ENCODE data around the gene ZNF740.

Gene ZNF740

GRCh38 chr12:53232646-53233461, 52.3 kb downstream of the ZNF740 start:
- no peak for TF ChIP-seq CTCF (IDR thresholded peaks at IDR 0.05)

DNA sequence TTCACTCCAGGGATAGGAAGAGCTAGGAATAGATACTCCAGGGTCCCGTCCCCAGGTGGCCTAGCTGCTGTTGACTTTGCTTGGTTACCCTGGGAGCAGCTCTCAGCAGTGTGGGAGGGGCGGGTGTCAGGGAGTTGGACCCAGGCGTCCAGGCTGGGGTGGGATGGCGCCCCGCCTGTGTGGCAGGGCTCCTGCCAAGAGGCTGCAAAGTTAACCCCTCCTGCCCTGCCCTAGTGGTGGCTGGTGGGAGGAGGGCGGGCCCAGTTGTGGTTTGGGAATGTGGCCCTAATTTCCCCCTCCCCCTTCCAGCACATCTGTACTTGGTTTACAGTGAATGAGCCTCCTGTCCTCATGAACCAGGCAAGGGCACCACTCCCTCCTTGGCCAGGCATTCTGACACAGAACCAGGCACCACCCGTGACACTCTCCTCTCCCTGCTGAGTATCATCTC, 53.2 kb downstream of the ZNF740 start:
- H3K4me1 Mint-ChIP-seq: peaks cover 53% of the 10 kb centered on the region
- peak overlapping the region; percentile 72 for H3K4me3 Mint-ChIP-seq
- H3K27me3 Mint-ChIP-seq (ENCODE audit: low read depth, poor library complexity): peaks cover 12% of the 10 kb centered on the region
- peak overlapping the region; percentile 64 for H3K27ac Mint-ChIP-seq
- TF ChIP-seq CTCF (IDR thresholded peaks at IDR 0.05): no peak
- H3K9me3 Mint-ChIP-seq: no peaks in the 10 kb centered on the region
- H3K36me3 Mint-ChIP-seq (ENCODE audit: low read depth): no peaks in the 10 kb centered on the region
- DNase-seq: no peak

More at GRCh38 chr12:53232646-53233461, 52.3 kb downstream of the ZNF740 start:
- peaks cover 7% of the 10 kb centered on the region for H3K27me3 Mint-ChIP-seq (ENCODE audit: low read depth, poor library complexity)
- no peaks in the 10 kb centered on the region for H3K36me3 Mint-ChIP-seq (ENCODE audit: low read depth)
- peak overlapping the region; percentile 72 for H3K4me3 Mint-ChIP-seq
- peaks cover 53% of the 10 kb centered on the region for H3K4me1 Mint-ChIP-seq
- DNase-seq: no peak
- no peak overlapping the region for H3K27ac Mint-ChIP-seq
- no peaks in the 10 kb centered on the region for H3K9me3 Mint-ChIP-seq

- H3K4me1 Mint-ChIP-seq: peaks cover 53% of the 10 kb centered on the region
- TF ChIP-seq CTCF (IDR thresholded peaks at IDR 0.05): no peak
- H3K27ac Mint-ChIP-seq: peak overlapping the region; percentile 64
- no peaks in the 10 kb centered on the region for H3K36me3 Mint-ChIP-seq (ENCODE audit: low read depth)
- H3K4me3 Mint-ChIP-seq: peak overlapping the region; percentile 70
- peak; percentile 73 for DNase-seq
- H3K9me3 Mint-ChIP-seq: no peaks in the 10 kb centered on the region
- H3K27me3 Mint-ChIP-seq (ENCODE audit: low read depth, poor library complexity): peaks cover 12% of the 10 kb centered on the region
These were observed 53.9 kb downstream of the ZNF740 start for GRCh38 chr12:53234271-53234914.

DNA sequence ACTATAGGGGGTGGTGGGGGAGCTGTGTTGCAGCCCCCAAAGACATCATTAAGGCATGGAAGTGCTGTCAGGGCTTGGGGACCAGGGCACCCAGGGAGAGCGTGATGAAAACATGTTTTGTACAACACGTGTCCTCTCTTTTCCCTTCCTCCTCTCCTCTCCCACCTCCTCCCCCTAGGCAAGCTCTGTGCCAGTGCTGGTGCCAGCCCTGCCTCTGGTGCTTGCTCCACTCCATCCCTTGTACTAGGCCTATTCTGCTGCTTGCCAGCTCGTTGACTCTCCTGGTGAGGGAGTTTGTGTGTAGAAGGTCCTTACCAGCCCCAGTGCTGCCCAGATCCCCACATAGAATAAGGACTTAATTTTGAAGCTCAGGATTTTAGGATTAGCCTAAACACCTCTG, 54.6 kb downstream of the ZNF740 start:
- Mint-ChIP-seq H3K36me3 (ENCODE audit: low read depth) (no peaks in the 10 kb centered on the region), H3K9me3 (no peaks in the 10 kb centered on the region), H3K4me3 (no peak overlapping the region), H3K4me1 (peaks cover 48% of the 10 kb centered on the region), H3K27ac (no peak overlapping the region), H3K27me3 (ENCODE audit: low read depth, poor library complexity) (peaks cover 12% of the 10 kb centered on the region)
- DNase-seq: no peak
- TF ChIP-seq CTCF (IDR thresholded peaks at IDR 0.05): no peak

DNA sequence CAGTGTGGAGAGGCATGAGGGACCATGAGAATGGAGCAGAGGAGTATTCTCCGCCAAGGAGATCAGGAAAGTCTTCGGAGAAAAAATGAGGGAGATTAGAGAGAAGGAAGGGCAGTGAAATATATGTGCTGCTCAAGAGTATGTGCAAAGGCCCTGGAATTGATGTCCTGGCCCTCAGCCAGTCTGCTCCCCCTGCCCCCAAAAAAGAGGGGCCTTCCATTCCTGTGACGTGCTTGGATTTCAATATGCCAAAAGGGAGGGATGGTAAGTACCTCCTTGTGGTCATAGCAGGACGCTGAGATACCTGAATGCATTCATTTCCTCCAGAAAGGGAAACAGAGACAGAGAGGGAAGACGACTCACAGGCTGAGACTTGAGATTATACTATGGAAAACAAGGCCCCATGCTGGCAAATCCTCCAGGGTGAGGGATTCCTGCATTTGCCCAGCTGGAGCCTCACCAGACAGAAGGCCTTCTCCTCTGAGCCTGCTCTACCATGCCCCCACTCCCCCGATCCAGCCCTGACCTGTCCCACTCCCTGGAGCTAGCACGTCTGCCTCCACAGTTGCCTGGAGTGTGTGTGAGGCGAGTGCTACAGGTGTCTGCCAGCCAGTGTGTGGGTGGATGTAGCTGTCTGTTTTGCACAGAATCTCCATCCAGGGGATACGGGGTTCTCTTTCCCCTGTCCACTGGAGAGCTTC, 55.4 kb downstream of the ZNF740 start:
- no peak for TF ChIP-seq CTCF (IDR thresholded peaks at IDR 0.05)
- H3K9me3 Mint-ChIP-seq: no peaks in the 10 kb centered on the region
- peak overlapping the region; percentile 18 for H3K27ac Mint-ChIP-seq
- H3K27me3 Mint-ChIP-seq (ENCODE audit: low read depth, poor library complexity): peaks cover 12% of the 10 kb centered on the region
- DNase-seq: no peak
- peaks cover 49% of the 10 kb centered on the region for H3K4me1 Mint-ChIP-seq
- H3K4me3 Mint-ChIP-seq: no peak overlapping the region
- no peaks in the 10 kb centered on the region for H3K36me3 Mint-ChIP-seq (ENCODE audit: low read depth)
